HCT116 (cell line): ENCODE data around the gene PAFAH1B1. TPM values are rescaled to one million over a fixed set of nuclear protein-coding genes. Genes with fewer than 3 reads are reported as not detected.

Experiments
- ATAC-seq: fragments of 200-7000 bp; cut with Tn5 transposase; 2 replicates; pipeline ENCODE4 v1.9.1; 2020; ENCODE audit warnings: mild to moderate bottlenecking, moderate library complexity
- BruUV-seq: library from RNA; stranded (reverse); fragments of 400-500 nt; replicated peaks from 2 replicates; lab custom pipeline; 2021; lab: Mats Ljungman, UMichigan
- CTCF ChIA-PET: fragments of 300-600 bp; sonication (Branson Sonifier 250); formaldehyde crosslinking; loops from one replicate; lab custom pipeline; 2021; ENCODE audit warnings: antibody characterized with exemption; lab: Charles Lee
- POLR2A ChIA-PET: fragments of 300-600, 350-600 bp; sonication (Branson Sonifier 250); formaldehyde crosslinking; loops from one replicate; lab custom pipeline; 2021; ENCODE audit warnings: antibody characterized with exemption; lab: Charles Lee
- RAD21 ChIA-PET, 2 experiments: fragments of 300-600 bp; sonication (Branson Sonifier 250); formaldehyde crosslinking; loops; one replicate each; lab custom pipeline; 2023; ENCODE audit warnings: low total read pairs in 2 of 2; ENCODE audit not compliant: uncharacterized antibody in 2 of 2, unreplicated experiment in 2 of 2, low non-redundant PET in 1 of 2; lab: Charles Lee
- DNase-seq: peaks from one replicate; pipeline ENCODE4 v3.0.0-alpha.2; 2010; ENCODE audit warnings: low read depth, low spot score
- H2AFZ ChIP-seq: fragments of 200-600 bp; shearing (Covaris generic), sonication (generic); 2 replicates; pipeline ENCODE4 v1.6.1; 2017; ENCODE audit warnings: low read depth, mixed run types, mixed read lengths, antibody characterized with exemption, low read length; ENCODE audit not compliant: poor library complexity, severe bottlenecking
- H3K27ac ChIP-seq: 2 replicates; pipeline ENCODE4 v1.5.1; 2012; ENCODE audit warnings: low read depth, low read length
- H3K27me3 ChIP-seq: fragments of 200-600 bp; sonication (generic); 2 replicates; pipeline ENCODE4 v1.6.1; 2016; ENCODE audit warnings: mixed run types, low read length, mixed read lengths; ENCODE audit not compliant: insufficient read depth
- H3K36me3 ChIP-seq, 2 experiments: fragments of 200-500 bp in 1 of 2; fragments of 200-600 bp in 1 of 2; sonication (Bioruptor generic) in 1 of 2; sonication (generic) in 1 of 2; 2 replicates each; pipeline versions ENCODE4 v1.5.1 to v1.6.1; 2014 to 2016; ENCODE audit warnings: low read length in 2 of 2, inconsistent platforms in 1 of 2, mixed read lengths in 1 of 2, mixed run types in 1 of 2; ENCODE audit not compliant: insufficient read depth in 2 of 2, control insufficient read depth in 1 of 2
- H3K4me1 ChIP-seq, 2 experiments: fragments of 200-600 bp in 1 of 2; sonication (generic) in 1 of 2; 2 replicates each; pipeline versions ENCODE4 v1.5.1 to v1.6.1; 2012 to 2017; ENCODE audit warnings: low read length in 2 of 2, inconsistent platforms in 1 of 2, mild to moderate bottlenecking in 1 of 2, mixed read lengths in 1 of 2, mixed run types in 1 of 2, moderate library complexity in 1 of 2; ENCODE audit not compliant: insufficient read depth in 2 of 2, control insufficient read depth in 1 of 2
- H3K4me2 ChIP-seq: fragments of 200-600 bp; sonication (generic); 2 replicates; pipeline ENCODE4 v1.6.1; 2017; ENCODE audit warnings: mixed run types, low read length, mixed read lengths
- H3K4me3 ChIP-seq, 2 experiments: fragments of 200-600 bp in 1 of 2; sonication (generic) in 1 of 2; replicated peaks in 1 of 2; 2 replicates each; pipeline ENCODE4 v1.5.1; 2011 to 2016; ENCODE audit warnings: low read length in 2 of 2, control low read depth in 1 of 2, low read depth in 1 of 2, mild to moderate bottlenecking in 1 of 2, mixed read lengths in 1 of 2, mixed run types in 1 of 2
- H3K79me2 ChIP-seq: fragments of 200-600 bp; sonication (generic); 2 replicates; pipeline ENCODE4 v1.6.1; 2017; ENCODE audit warnings: mild to moderate bottlenecking, mixed run types, low read length, moderate library complexity, mixed read lengths; ENCODE audit not compliant: insufficient read depth
- H3K9ac ChIP-seq: fragments of 200-600 bp; sonication (generic); 2 replicates; pipeline ENCODE4 v1.6.1; 2016; ENCODE audit warnings: low read length, mixed read lengths
- H3K9me2 ChIP-seq: fragments of 200-600 bp; sonication (generic), shearing (Covaris generic); 2 replicates; pipeline ENCODE4 v1.6.1; 2017; ENCODE audit warnings: mixed run types, mild to moderate bottlenecking, moderate library complexity; ENCODE audit not compliant: insufficient read depth
- H3K9me3 ChIP-seq, 2 experiments: fragments of 200-500 bp in 1 of 2; fragments of 200-600 bp in 1 of 2; sonication (Bioruptor generic) in 1 of 2; sonication (generic) in 1 of 2; 2 replicates each; pipeline ENCODE4 v1.6.1; 2014 to 2017; ENCODE audit warnings: low read length in 2 of 2, mixed read lengths in 2 of 2, inconsistent platforms in 1 of 2, low read depth in 1 of 2, mild to moderate bottlenecking in 1 of 2, mixed run types in 1 of 2, moderate library complexity in 1 of 2; ENCODE audit not compliant: control insufficient read depth in 1 of 2, insufficient read depth in 1 of 2
- H4K20me1 ChIP-seq: fragments of 200-600 bp; sonication (generic), shearing (Covaris generic); 2 replicates; pipeline ENCODE4 v1.6.1; 2017; ENCODE audit warnings: mixed run types, mild to moderate bottlenecking, moderate library complexity; ENCODE audit not compliant: insufficient read depth
- ATF3 ChIP-seq: IDR thresholded peaks from 2 replicates; pipeline ENCODE4 v1.6.1; 2012
- CBX3 ChIP-seq: IDR thresholded peaks from 2 replicates; pipeline ENCODE4 v1.6.1; 2012; ENCODE audit warnings: low read depth
- CEBPB ChIP-seq: IDR thresholded peaks from 2 replicates; pipeline ENCODE4 v1.6.1; 2012; ENCODE audit warnings: low read depth
- CTCF ChIP-seq, 3 experiments: fragments of 200-600 bp in 1 of 3; sonication (generic) in 1 of 3; IDR thresholded peaks in 2 of 3; conservative IDR thresholded peaks in 1 of 3; 2 replicates each; pipeline ENCODE4 v1.5.1; 2012 to 2017; ENCODE audit warnings: low read depth in 2 of 3, low read length in 2 of 3, antibody characterized with exemption in 1 of 3, borderline replicate concordance in 1 of 3, control low read depth in 1 of 3, mild to moderate bottlenecking in 1 of 3, mixed read lengths in 1 of 3, mixed run types in 1 of 3, moderate library complexity in 1 of 3; ENCODE audit not compliant: insufficient read depth in 1 of 3
- EGR1 ChIP-seq: IDR thresholded peaks from 2 replicates; pipeline ENCODE4 v1.6.1; 2012; ENCODE audit warnings: low read depth
- ELF1 ChIP-seq: IDR thresholded peaks from 2 replicates; pipeline ENCODE4 v1.6.1; 2012; ENCODE audit warnings: low read depth, borderline replicate concordance
- EZH2 ChIP-seq: fragments of 200-600 bp; sonication (generic); IDR thresholded peaks from 2 replicates; pipeline ENCODE4 v1.6.1; 2017; ENCODE audit warnings: antibody characterized with exemption, mixed run types
- EZH2phosphoT487 ChIP-seq: fragments of 200-600 bp; IDR thresholded peaks from 2 replicates; pipeline ENCODE4 v1.6.1; 2018; ENCODE audit warnings: antibody characterized with exemption, borderline replicate concordance
- JUND ChIP-seq: IDR thresholded peaks from 2 replicates; pipeline ENCODE4 v1.6.1; 2012
- POLR2AphosphoS5 ChIP-seq: IDR thresholded peaks from 2 replicates; pipeline ENCODE4 v1.6.1; 2011; ENCODE audit warnings: mild to moderate bottlenecking, low read depth, low read length, moderate library complexity
- RAD21 ChIP-seq: IDR thresholded peaks from 2 replicates; pipeline ENCODE4 v1.6.1; 2012; ENCODE audit warnings: low read depth, mild to moderate bottlenecking
- REST ChIP-seq: IDR thresholded peaks from 2 replicates; pipeline ENCODE4 v1.6.1; 2012; ENCODE audit warnings: low read depth
- SIN3A ChIP-seq: IDR thresholded peaks from 2 replicates; pipeline ENCODE4 v1.6.1; 2012; ENCODE audit warnings: low read depth
- SP1 ChIP-seq: IDR thresholded peaks from 2 replicates; pipeline ENCODE4 v1.6.1; 2012; ENCODE audit warnings: low read depth
- SRF ChIP-seq: IDR thresholded peaks from 2 replicates; pipeline ENCODE4 v1.6.1; 2012; ENCODE audit warnings: low read depth
- TCF7L2 ChIP-seq: IDR thresholded peaks from 2 replicates; pipeline ENCODE4 v1.7.0; 2011; ENCODE audit warnings: borderline replicate concordance, inconsistent platforms; ENCODE audit not compliant: insufficient read depth, insufficient read length; ENCODE audit errors: extremely low read depth
- YY1 ChIP-seq: IDR thresholded peaks from 2 replicates; pipeline ENCODE4 v1.6.1; 2011; ENCODE audit warnings: low read length, low read depth, moderate library complexity, mild to moderate bottlenecking; ENCODE audit not compliant: insufficient replicate concordance; ENCODE audit errors: extremely low read depth
- ZFX ChIP-seq: fragments of 450-650 bp; IDR thresholded peaks from 2 replicates; pipeline ENCODE4 v1.6.1; 2017
- ZNF274 ChIP-seq: fragments of 200-500 bp; sonication (Bioruptor generic); IDR thresholded peaks from 2 replicates; pipeline ENCODE4 v1.6.1; 2014; ENCODE audit warnings: mild to moderate bottlenecking, low read depth, low read length, inconsistent platforms
- intact Hi-C: fragments of 100-400 bp; cut with micrococcal nuclease; formaldehyde crosslinking; loops from 2 replicates; pipeline ENCODE4 v1.10.0; 2022
- total RNA-seq: library from RNA; stranded (reverse); gene quantifications from one replicate; pipeline ENCODE4 v1.2.1, GENCODE V29; 2021; ENCODE audit not compliant: unreplicated experiment
- TF ChIP-seq, protein P1 (sequence below): IDR thresholded peaks from 2 replicates; pipeline ENCODE4 v1.6.1; 2012

PAFAH1B1 gene
- total RNA-seq, 1 experiment from 2014 or later = 113 TPM

DNA sequence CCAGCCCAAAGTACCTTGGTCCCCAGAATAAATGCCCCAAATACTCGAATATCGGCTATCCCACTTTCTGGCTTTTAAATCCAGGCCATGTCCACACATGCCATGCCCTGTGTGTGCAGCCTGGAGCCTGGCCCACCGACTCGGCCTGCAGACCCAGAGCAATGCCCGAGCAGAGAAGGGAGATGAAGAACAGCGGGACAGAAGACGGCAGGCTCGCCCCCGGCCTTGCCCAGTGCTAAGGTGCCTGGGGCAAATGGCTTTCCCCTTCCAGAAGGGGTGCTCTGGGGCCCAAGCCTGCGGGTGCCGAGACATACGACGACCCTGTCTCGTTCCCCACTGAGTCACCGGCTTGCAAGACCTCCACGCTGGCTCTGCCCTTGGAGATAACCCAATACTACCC, 110.2 kb downstream of the PAFAH1B1 start:
- peaks cover 57% of the 10 kb centered on the region for H3K79me2 ChIP-seq
- POLR2A ChIA-PET = no interaction called here
- BruUV-seq = no TSS peak

More for the DNA sequence above, 110.2 kb downstream of the PAFAH1B1 start:
- Histone ChIP-seq H3K4me2 (no peak overlapping the region), H4K20me1 (peaks cover 17% of the 10 kb centered on the region; the same call in 1 of the 2 replicates), H3K27me3 (no peaks in the 10 kb centered on the region), H3K4me1 (peaks cover 7 to 10% of the 10 kb centered on the region in 2 experiments), H3K9ac (no peak overlapping the region), H3K36me3 (peaks cover 20 to 46% of the 10 kb centered on the region in 2 experiments), H3K27ac (no peak overlapping the region), H3K9me2 (no peaks in the 10 kb centered on the region), H3K9me3 (no peaks in the 10 kb centered on the region), H3K4me3 (no peak overlapping the region), H2AFZ (no peak overlapping the region)
- ChIA-PET CTCF (no interaction called here), RAD21 (no interaction called here)
- intact Hi-C loops = no loop called here
- ATAC-seq (no peak), DNase-seq (no peak)
- no peak for TF ChIP-seq EGR1
- no peak for TF ChIP-seq EZH2
- TF ChIP-seq ELF1 = no peak
- TF ChIP-seq JUND = no peak
- TF ChIP-seq SP1 = no peak
- no peak for TF ChIP-seq TCF7L2
- no peak for TF ChIP-seq RAD21
- TF ChIP-seq EZH2phosphoT487 = no peak
- TF ChIP-seq CEBPB = no peak
- TF ChIP-seq POLR2AphosphoS5 = no peak
- TF ChIP-seq ATF3 = no peak
- no peak for TF ChIP-seq SIN3A
- no peak for TF ChIP-seq YY1
- TF ChIP-seq, protein P1, sequence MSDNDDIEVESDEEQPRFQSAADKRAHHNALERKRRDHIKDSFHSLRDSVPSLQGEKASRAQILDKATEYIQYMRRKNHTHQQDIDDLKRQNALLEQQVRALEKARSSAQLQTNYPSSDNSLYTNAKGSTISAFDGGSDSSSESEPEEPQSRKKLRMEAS = no peak
- TF ChIP-seq CTCF (IDR thresholded peaks at IDR 0.05 in 2 of 3, conservative IDR thresholded peaks at IDR 0.05 in 1 of 3; ENCODE audit: borderline replicate concordance in 1 of 3, insufficient read depth in 1 of 3, low read depth in 2 of 3, low read length in 2 of 3) = no peak
- TF ChIP-seq CBX3 = no peak
- no peak for TF ChIP-seq REST
- TF ChIP-seq ZFX = no peak
- no peak for TF ChIP-seq SRF
- no peak for TF ChIP-seq ZNF274
